Left kidney (tissue), 8 donors: ENCODE results near the gene NNT. TPM values are rescaled to one million over a fixed set of nuclear protein-coding genes. Genes with fewer than 3 reads are reported as not detected.
A peak's percentile ranks its signal among the peaks of the same experiment; 100 is the strongest.
"Not testable (repeated sequence)": the region's sequence is repeated elsewhere in the genome, so short reads cannot be mapped to it uniquely, and the experiment has no call there.

Experiments
- DNase-seq: peaks from one replicate; pipeline ENCODE4 v3.0.0-alpha.2; 2013
- long read RNA-seq, 8 donors: transcript quantifications; one replicate each; lab custom pipeline, GENCODE V29; 2026
- polyA plus RNA-seq: library from polyadenylated mRNA; unstranded; fragments of 120-200 nt; gene quantifications from one replicate; pipeline ENCODE4 v1.2.1, GENCODE V29; 2013; ENCODE audit not compliant: insufficient read length

Gene NNT
- 119 TPM for polyA plus RNA-seq
- long read RNA-seq, donor 1, full-length matches to known transcripts: 10 of 62 reads
- long read RNA-seq, donor 1, partial matches to known transcripts: 34 of 62 reads
- long read RNA-seq, donor 1, other reads (novel, unspliced or antisense): 18 of 62 reads
- long read RNA-seq, donor 2, full-length matches to known transcripts: 6 of 37 reads
- long read RNA-seq, donor 2, partial matches to known transcripts: 31 of 37 reads
- long read RNA-seq, donor 2, other reads (novel, unspliced or antisense): 0 of 37 reads
- long read RNA-seq, donor 3, full-length matches to known transcripts: 5 of 41 reads
- long read RNA-seq, donor 3, partial matches to known transcripts: 36 of 41 reads
- long read RNA-seq, donor 3, other reads (novel, unspliced or antisense): 0 of 41 reads
- long read RNA-seq, donor 4: 0 reads
- long read RNA-seq, donor 5, full-length matches to known transcripts: 4 of 27 reads
- long read RNA-seq, donor 5, partial matches to known transcripts: 23 of 27 reads
- long read RNA-seq, donor 5, other reads (novel, unspliced or antisense): 0 of 27 reads
- long read RNA-seq, donor 6, full-length matches to known transcripts: 5 of 38 reads
- long read RNA-seq, donor 6, partial matches to known transcripts: 33 of 38 reads
- long read RNA-seq, donor 6, other reads (novel, unspliced or antisense): 0 of 38 reads
- long read RNA-seq, donor 7, full-length matches to known transcripts: 3 of 38 reads
- long read RNA-seq, donor 7, partial matches to known transcripts: 35 of 38 reads
- long read RNA-seq, donor 7, other reads (novel, unspliced or antisense): 0 of 38 reads
- long read RNA-seq, donor 8, full-length matches to known transcripts: 5 of 21 reads
- long read RNA-seq, donor 8, partial matches to known transcripts: 16 of 21 reads
- long read RNA-seq, donor 8, other reads (novel, unspliced or antisense): 0 of 21 reads

GRCh38 chr5:43602461-43603343 is at the start of gene NNT:
NNT (plus strand) TSS chr5:43603180; CDS start chr5:43609196, 6,016 bp downstream.
- peak; percentile 65 for DNase-seq

DNA sequence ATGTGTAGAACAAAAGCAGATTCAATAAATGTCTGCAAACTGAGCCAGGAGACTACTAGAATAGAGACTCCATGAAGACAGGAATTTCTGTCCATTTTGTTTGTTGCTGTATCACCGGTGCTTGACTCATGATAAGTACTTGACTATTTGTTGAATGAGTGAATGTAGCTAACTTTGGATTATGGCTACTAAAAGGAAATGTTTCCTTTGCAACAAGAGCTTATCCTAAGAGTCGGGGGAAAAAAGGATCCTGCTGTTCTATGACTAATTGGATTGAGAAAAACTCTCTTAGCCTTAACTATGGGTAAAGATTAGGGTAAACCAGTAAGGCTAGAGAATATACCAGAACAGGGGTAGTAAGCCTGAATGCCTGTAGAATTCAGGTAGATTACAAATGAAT is 49.6 kb upstream of the NNT start:
- DNase-seq: no peak

- DNase-seq: no peak
These were observed 48.5 kb upstream of the NNT start for GRCh38 chr5:43554497-43554896.

DNA sequence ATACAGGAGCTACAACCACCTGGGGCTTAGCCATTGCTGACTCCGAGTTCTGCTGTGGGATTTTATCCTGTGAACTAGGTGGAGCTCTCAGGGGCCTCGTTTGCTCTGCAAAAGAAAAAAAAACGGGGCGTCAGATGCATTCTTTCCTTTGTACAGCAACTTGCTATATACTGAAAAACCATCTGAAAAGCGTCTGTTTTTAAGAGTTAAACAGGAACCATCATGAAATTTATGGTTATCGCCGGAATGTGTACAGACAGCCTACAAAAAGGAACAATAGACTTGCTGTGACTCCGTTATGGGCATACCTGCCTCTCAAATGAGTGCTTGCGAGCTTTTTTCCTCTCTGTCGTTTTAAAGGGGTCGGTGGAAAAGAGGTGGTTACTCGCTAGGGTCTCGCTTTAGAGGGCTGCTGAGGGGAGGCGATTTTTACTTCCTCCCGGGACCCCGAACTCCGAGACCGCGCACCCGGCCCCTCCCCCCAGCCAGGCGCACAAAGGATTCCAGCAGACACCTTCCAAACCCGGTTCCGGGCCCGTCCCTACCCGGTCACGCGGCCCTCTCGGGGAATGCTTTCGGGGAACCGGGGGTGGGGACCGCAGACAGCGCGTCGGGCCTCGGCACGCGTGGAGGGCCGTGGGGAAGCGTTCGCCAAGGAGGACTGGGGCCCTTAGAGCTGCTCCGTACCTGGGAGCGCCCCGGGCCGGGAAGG is 46.9 kb upstream of the NNT start:
- DNase-seq: peak; percentile 67

DNA sequence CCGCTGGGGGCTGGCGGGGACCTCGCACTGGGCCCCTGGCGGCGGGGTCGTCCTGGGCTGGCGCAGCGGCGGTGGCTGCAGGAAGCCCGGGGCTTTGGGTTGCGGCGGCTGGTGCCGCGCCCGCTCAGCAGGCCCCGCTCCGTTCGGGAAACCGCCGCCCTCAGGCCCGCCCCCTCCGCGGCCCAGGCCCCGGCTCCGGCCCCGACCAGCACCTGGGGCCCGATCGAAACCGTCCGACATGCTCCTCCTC is 46.4 kb upstream of the NNT start:
- not testable (repeated sequence) for DNase-seq

DNA sequence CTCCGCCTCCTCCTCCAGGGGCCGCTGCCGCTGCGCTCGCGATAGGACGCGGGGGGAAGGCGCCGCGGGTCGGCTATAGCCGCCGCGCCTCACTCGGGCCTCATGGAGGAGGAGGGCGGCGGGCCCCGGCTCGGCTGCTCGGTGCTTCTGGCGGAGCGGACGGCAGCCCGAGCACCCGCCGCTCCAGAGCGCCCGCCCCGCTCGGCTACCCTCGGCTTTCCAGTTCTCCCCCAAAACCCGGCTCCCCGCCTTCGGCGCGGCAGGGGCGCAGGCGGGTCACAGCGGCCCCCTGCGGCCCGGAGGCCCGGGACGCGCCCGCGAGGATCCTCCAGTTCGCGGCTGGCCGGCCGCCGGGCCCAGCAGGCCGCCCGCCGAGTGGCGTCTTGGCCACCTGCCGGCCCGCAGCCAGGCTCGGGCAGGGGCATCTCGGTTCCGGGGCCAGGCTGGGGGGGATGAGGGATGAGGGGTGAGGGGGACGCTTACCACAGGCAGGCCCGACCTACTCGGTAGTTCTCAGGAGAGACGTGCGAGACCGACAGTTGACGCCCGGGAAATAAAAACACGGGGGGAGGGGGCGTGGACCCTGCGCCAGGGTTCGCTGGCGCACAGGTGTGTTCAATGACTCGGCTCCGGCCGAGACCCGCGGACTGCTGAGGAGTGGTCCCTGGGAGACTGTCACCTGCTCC is 46.0 kb upstream of the NNT start, which contains the start of gene PAIP1:
Gene PAIP1 (minus strand): TSS at position 221 of the 686 bp plus-strand sequence. CDS start 231 bp downstream, outside the sequence.
- peak; percentile 82 for DNase-seq

DNA sequence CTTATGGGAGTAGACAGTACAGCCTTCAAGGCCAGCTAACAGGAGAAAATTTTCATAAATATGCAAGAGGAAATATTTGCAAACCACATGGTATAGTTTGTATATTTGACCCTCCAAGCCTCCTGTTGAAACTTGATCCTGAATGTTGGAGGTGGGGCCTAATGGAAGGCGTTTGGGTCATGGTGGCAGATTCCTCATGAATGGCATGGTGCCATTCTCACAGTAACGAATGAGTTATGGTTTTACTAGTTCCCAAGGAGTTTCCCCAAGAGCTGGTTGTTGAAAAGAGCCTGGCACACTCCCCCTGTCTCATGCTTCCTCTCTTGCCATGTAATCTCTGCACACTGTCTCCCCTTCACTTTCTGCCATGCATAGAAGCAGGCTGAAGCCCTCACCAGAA is 42.9 kb upstream of the NNT start:
- DNase-seq: no peak

DNA sequence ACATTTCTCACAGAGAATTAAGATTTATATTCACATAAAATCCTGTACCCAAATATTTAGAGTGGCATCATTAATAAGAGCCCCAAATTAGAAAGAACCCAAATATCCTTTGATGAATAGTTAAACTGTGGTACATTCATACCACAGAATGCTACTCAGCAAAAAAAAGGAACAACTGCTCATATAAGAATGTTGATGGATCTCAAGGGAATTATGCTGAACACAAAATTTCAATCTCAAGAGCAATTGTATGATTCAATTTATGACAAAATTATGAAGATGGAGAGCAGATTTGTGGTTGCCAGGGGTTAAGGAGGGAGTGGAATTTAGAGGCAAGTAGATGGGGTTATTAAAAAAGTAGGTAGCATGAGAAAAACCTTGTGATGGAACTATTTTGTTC is 41.6 kb upstream of the NNT start:
- no peak for DNase-seq

GRCh38 chr5:43563321-43563720 is 39.7 kb upstream of the NNT start:
- no peak for DNase-seq

DNA sequence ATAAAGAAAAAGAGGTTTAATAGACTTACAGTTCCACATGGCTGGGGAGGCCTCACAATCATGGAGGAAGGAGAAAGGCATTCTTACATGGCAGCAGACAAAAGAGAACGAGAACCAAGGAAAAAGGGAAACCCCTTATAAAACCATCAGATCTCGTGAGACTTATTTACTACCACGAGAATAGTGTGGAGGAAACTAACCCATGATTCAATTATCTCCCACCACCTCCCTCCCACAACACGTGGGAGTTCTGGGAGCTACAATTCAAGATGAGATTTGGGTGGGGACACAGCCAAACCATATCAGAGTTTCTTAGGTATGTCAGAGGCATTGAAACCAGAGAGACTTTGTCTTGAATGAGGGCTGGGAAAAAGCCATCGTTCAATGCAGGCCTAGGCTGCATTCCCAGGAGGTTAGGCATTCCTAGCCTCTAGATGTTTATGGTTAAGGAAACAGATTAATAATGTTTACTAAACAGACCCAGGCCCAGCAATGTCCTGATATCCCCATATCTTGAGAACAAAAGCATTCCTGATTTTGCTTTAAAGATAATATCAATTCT is 38.6 kb upstream of the NNT start:
- DNase-seq: no peak

DNA sequence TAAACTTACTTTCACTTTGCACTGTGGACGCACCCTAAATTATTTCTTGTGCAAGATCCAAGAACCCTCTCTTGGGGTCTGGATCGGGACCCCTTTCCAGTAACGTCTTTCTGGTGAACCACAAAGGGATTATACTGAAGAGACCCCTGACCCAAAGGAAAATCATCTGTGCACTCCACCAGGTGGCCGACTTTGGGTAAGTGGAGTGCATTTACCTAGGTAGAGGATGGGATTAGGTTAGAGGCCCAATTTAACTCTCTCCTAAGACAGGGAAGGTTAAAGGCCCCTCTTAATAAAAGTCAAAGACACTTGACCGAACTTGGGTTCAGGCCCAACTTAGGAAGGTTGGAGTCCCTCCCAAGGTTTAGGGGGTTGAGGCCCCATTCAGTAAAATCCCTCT is 37.9 kb upstream of the NNT start:
- no peak for DNase-seq

DNA sequence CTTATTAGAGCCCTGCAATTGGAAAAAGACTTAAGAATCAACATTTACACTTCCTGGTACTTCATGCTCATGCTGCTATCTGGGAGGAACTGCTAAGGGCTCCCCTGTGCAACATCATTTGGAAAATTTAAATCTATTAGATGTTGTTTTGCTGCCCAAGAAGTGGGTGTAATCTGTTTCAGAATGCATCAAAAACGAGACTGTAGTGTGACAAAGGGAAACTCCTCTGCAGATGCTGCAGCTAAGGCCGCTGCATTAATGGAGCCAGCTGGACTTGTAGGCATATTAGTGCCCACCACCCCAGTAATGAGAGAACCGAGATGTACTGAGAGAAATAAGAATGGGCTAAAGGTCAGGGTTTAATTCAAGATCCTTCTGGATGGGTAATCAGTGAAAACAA is 35.0 kb upstream of the NNT start:
- no peak for DNase-seq

GRCh38 chr5:43569236-43569746 is 33.7 kb upstream of the NNT start:
- DNase-seq: no peak

DNA sequence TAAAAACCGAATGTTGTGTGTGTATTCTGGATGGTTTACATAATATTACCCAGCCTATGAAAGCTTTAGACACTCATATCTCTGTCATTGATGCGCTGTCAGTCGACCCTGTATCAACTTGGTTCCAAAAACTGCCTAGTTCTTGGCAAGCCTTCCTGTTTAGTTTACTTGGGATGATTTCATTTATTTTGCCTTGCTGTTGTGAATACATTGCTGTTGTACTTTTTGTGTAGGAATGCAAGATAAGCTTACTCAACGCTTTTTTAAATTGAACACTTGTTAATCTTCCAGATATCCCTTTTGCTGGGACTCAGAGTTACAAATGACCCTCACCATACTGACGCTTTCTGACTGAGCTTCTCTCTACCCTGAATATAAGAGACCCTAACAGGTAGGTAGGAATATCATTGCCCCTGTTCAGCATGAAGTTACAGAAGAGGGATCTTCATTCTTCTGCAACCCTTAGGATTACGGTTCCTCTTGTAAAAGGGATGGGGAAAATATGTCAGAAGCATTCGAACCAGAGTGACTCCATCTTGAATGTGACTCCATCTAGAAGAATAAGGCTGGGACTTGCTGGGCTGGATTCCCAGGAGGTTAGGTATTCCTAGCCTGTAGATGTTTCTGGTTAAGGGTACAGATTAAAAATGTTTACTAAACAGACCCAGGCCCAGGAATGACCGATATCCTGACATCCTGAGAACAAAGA is 32.4 kb upstream of the NNT start:
- no peak for DNase-seq

DNA sequence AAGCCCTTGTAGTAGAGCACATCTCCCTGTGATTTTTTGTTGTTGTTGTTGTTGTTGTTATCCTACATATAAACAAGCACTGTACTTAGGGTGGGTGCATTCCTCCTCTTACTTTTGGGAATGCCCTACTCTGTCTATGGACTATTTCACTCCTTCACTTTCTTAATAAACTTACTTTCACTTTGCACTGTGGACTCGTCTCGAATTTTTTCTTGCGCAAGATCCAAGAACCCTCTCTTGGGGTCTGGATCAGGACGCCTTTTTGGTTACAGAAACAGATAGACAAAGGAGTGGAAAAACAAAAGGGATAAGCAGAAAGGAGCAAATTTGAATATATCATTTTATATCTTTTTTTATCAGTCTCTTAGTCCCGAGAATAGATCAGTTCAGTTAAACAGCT is 31.7 kb upstream of the NNT start:
- no peak for DNase-seq

DNA sequence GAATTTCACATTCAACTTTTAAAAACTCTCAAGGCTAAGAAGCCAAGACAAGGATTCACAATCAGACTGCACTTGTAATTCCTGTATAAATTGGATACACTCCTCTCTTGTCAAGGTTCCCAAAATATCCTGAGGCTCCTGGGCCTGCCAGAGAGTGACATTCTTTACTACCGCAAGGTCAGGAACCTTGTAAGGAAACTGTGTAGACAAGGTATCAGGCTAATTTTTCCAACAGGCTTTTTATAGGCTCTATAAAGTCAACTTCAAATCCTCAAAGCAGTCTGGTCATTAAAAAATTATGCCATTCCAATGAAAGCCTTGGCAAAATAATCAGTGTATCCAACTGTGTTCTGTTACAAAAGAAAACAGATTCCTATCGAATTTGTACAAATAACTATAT is 30.6 kb upstream of the NNT start:
- no peak for DNase-seq

- no peak for DNase-seq
These were observed 29.9 kb upstream of the NNT start for GRCh38 chr5:43573058-43573457.

DNA sequence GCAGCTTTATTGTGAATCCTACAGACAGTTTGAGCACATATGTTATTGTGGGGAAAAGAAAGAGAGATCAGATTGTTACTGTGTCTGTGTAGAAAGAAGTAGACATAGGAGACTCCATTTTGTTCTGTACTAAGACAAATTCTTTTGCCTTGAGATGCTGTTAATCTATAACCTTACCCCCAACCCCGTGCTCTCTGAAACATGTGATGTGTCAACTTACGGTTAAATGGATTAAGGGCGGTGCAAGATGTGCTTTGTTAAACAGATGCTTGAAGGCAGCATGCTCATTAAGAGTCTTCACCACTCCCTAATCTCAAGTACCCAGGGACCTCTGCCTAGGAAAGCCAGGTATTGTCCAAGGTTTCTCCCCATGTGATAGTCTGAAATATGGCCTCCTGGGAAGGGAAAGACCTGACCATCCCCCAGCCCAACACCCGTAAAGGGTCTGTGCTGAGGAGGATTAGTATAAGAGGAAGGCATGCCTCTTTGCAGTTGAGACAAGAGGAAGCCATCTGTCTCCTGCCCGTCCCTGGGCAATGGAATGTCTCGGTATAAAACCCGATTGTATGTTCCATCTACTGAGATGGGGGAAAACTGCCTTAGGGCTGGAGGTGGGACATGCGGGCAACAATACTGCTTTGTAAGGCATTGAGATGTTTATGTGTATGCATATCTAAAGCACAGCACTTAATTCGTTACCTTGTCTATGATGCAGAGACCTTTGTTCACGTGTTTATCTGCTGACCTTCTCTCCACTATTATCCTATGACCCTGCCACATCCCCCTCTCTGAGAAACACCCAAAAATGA is 22.4 kb upstream of the NNT start:
- DNase-seq: not testable (repeated sequence)

DNA sequence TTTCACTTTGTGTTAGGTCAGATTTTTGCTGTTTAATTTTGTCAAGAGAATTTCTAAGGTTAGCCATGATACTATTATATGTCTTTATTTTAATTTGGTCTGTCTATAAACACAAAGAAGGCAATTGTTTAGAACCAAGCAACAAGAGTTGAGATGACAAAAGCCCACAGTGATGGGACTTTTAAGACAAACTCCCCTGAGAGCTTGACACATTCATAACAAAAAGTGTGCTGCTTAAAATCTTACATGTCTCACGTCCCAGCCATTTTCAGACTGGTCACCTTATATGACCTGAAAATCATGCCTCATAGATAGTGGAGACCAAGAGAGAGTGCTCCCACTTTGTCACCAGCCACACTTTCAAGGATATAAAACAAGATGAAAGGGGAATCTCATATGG is 21.6 kb upstream of the NNT start:
- DNase-seq: no peak
